Endometrial microvascular endothelial cells (primary cell): ENCODE measurements around the gene LMNB1. TPM values are rescaled to one million over a fixed set of nuclear protein-coding genes. Genes with fewer than 3 reads are reported as not detected.

ENCODE experiments used
- in situ Hi-C: cut with HindIII; loops from 2 replicates; pipeline ENCODE4 v1.10.0; 2017; ENCODE audit warnings: low sequenced_read_pairs, low pct_unique_long_range_greater_than_20kb; ENCODE audit errors: inconsistent ontology term
- total RNA-seq: library from RNA; depleted of rRNA; stranded (reverse); fragments of >200 nt; gene quantifications from one replicate; pipeline ENCODE4 v1.2.3, GENCODE V29; 2015; ENCODE audit errors: inconsistent ontology term

LMNB1 gene
- total RNA-seq, 1 donor from 2014 or later, result 67.7 TPM

GRCh38 chr5:126871441-126871840, 94.5 kb downstream of the LMNB1 start:
- in situ Hi-C loops, result no loop called here

GRCh38 chr5:126872561-126873354, 95.8 kb downstream of the LMNB1 start:
- in situ Hi-C loops, result no loop called here

- in situ Hi-C loops, result no loop called here
Measured at GRCh38 chr5:126875303-126875785, 98.4 kb downstream of the LMNB1 start.

- in situ Hi-C loops, result no loop called here
Measured at GRCh38 chr5:126877602-126878001, 100.7 kb downstream of the LMNB1 start.

GRCh38 chr5:126878085-126878484, 101.1 kb downstream of the LMNB1 start:
- in situ Hi-C loops, result no loop called here

GRCh38 chr5:126878634-126879033, 101.7 kb downstream of the LMNB1 start:
- in situ Hi-C loops, result no loop called here

- in situ Hi-C loops, result no loop called here
Measured at GRCh38 chr5:126881821-126882600, 105.1 kb downstream of the LMNB1 start.

GRCh38 chr5:126883564-126884245, 106.8 kb downstream of the LMNB1 start:
- in situ Hi-C loops, result no loop called here

- in situ Hi-C loops, result no loop called here
Measured at GRCh38 chr5:126884269-126884819, 107.4 kb downstream of the LMNB1 start.

Other genes starting within 250 kb of the LMNB1 start
- 9.9 TPM for gene ALDH7A1, start 181.9 kb upstream of the LMNB1 start, total RNA-seq
- gene PHAX, start 176.2 kb upstream of the LMNB1 start, total RNA-seq, result 33.5 TPM